Cardiac ventricle fibroblast (primary cell): Measurements from ENCODE around the gene SMS. TPM values are rescaled to one million over a fixed set of nuclear protein-coding genes. Genes with fewer than 3 reads are reported as not detected.

Experiments used
- total RNA-seq: library from RNA; depleted of rRNA; stranded (reverse); fragments of >200 nt; gene quantifications from 2 replicates; pipeline ENCODE4 v1.2.3, GENCODE V29; 2015

Gene SMS
- total RNA-seq: 32.6 and 39.1 TPM in 2 replicates

DNA sequence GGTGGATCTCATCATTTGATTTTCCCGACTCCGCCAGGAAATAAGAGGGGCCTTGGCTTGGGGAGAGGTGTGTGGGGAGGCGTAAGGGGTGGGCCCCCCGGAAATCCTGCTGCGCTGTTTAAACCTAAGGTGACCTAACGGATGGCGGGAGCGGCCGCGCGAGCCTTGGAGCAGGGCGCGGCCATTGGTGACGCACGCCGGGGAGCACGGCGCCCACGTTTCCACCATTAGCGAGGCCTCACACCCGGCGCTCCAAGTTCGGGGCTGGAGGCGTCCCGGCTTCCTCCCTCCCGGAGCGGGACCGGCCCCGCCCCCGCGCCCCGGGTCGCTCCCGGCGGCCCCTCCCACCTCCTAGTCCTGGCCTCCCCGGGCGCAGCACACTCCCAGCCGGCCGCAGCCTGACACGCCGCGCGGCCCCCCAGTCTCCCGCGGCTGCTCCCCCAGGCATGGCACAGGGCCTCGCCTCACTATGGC is at the start of gene SMS:
TSS of gene SMS (plus strand) at position 354 of the 474 bp plus-strand sequence. CDS start at position 470, 116 bp downstream.

DNA sequence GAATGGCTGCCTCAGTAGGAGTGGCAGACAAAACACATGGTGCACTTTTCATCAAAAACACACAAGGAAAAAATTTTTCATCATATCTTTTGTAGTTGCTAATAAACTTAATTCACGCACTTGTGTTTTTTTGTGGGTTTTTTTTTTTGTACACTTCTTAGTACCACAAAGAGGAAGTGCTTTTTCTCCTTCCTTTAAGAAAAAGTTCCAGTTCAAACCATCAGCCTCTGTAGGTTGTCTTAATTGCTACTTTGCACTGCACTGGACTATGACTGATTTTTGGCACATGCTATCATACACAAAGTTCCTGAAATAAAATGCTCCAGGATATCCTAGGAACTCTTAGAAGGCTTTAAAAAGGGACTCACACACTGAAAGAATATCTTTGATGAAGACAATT is 91.6 kb downstream of the SMS start, which contains the start of gene PHEX:
TSS of gene PHEX (plus strand) at position 242 of the 400 bp plus-strand sequence. CDS start 681 bp downstream, outside the sequence.

Other genes starting within 250 kb of the SMS start
- not detected in 2 replicates for gene SMPX, start 182.6 kb upstream of the SMS start, total RNA-seq
- gene MBTPS2, start 101.1 kb upstream of the SMS start, total RNA-seq: 12.1 and 13.5 TPM in 2 replicates
- 0.56 and 2.3 TPM in 2 replicates for gene YY2, start 84.7 kb upstream of the SMS start, total RNA-seq
- 0.54 and 1.2 TPM in 2 replicates for gene PHEX, start 91.6 kb downstream of the SMS start, total RNA-seq